HepG2 (cell line): ENCODE data around the gene FAM83D. TPM values are rescaled to one million over a fixed set of nuclear protein-coding genes. Genes with fewer than 3 reads are reported as not detected.

Experiments
- FOXJ3 ChIP-seq: sonication (generic); formaldehyde crosslinking; IDR thresholded peaks from 2 replicates; pipeline ENCODE4 v1.4.0; 2020; ENCODE audit warnings: missing genetic modification reagents, mild to moderate bottlenecking, borderline replicate concordance
- NFE2L1 ChIP-seq: sonication (generic); formaldehyde crosslinking; IDR thresholded peaks from 2 replicates; pipeline ENCODE4 v1.4.0; 2020; ENCODE audit warnings: missing genetic modification reagents, mild to moderate bottlenecking, borderline replicate concordance
- NR2F2 ChIP-seq: IDR thresholded peaks from 2 replicates; pipeline ENCODE4 v1.6.1; 2012; ENCODE audit warnings: low read depth, inconsistent platforms, borderline replicate concordance
- PATZ1 ChIP-seq: sonication (generic); formaldehyde crosslinking; IDR thresholded peaks from 2 replicates; pipeline ENCODE4 v1.4.0; 2020; ENCODE audit warnings: missing genetic modification reagents
- POGZ ChIP-seq: sonication (generic); formaldehyde crosslinking; IDR thresholded peaks from 2 replicates; pipeline ENCODE4 v1.4.0; 2020; ENCODE audit warnings: mild to moderate bottlenecking, missing genetic modification reagents
- SNAPC2 ChIP-seq: sonication (generic); formaldehyde crosslinking; IDR thresholded peaks from 2 replicates; pipeline ENCODE4 v1.8.1; 2022; ENCODE audit warnings: mild to moderate bottlenecking, missing genetic modification reagents
- TBX2 ChIP-seq: sonication (generic); formaldehyde crosslinking; IDR thresholded peaks from 2 replicates; pipeline ENCODE4 v1.5.0; 2020; ENCODE audit warnings: missing genetic modification reagents, mild to moderate bottlenecking, borderline replicate concordance
- ZBTB40 ChIP-seq, 2 experiments: fragments of 450-650 bp in 1 of 2; sonication (generic) in 1 of 2; formaldehyde crosslinking in 1 of 2; IDR thresholded peaks; 2 replicates each; pipeline versions ENCODE4 v1.6.1 to v1.8.0; 2016 to 2022; ENCODE audit warnings: antibody characterized with exemption in 1 of 2, mild to moderate bottlenecking in 1 of 2, missing genetic modification reagents in 1 of 2
- ZMYM4 ChIP-seq: sonication (generic); formaldehyde crosslinking; IDR thresholded peaks from 2 replicates; pipeline ENCODE4 v1.8.1; 2023; ENCODE audit warnings: mild to moderate bottlenecking, missing genetic modification reagents
- ZNF274 ChIP-seq: sonication (generic); formaldehyde crosslinking; IDR thresholded peaks from 2 replicates; pipeline ENCODE4 v1.5.1; 2020; ENCODE audit warnings: mild to moderate bottlenecking, missing genetic modification reagents
- ZNF7 ChIP-seq: IDR thresholded peaks from 2 replicates; pipeline ENCODE4 v1.6.1; 2016; ENCODE audit warnings: missing biosample characterization, missing genetic modification reagents
- ZNF720 ChIP-seq: sonication (generic); formaldehyde crosslinking; IDR thresholded peaks from 2 replicates; pipeline ENCODE4 v1.4.0; 2020; ENCODE audit warnings: missing genetic modification reagents
- ZNF746 ChIP-seq: sonication (generic); formaldehyde crosslinking; IDR thresholded peaks from 2 replicates; pipeline ENCODE4 v1.8.0; 2022; ENCODE audit warnings: mild to moderate bottlenecking, missing genetic modification reagents
- polyA plus RNA-seq, 8 experiments: library from polyadenylated mRNA; depleted of rRNA in 3 of 8; stranded (reverse) in 7 of 8; unstranded in 1 of 8; fragments of >200 nt; fragmentation: Illumina TruSeq in 4 of 8; extraction: Trizol in 4 of 8; gene quantifications; 2 replicates each; pipeline versions ENCODE4 v1.2.1 to v1.2.3, GENCODE V29; 2011 to 2016; ENCODE audit warnings: low read depth in 4 of 8, missing spikeins in 1 of 8, mixed read lengths in 1 of 8; ENCODE audit not compliant: insufficient read depth in 1 of 8
- total RNA-seq, 5 experiments: library from RNA; depleted of rRNA; stranded (reverse); fragments of >200 nt; fragmentation: Illumina TruSeq; extraction: Trizol; gene quantifications; 2 replicates each; pipeline ENCODE4 v1.2.3, GENCODE V29; 2016; ENCODE audit warnings: low read depth in 1 of 5
- TF ChIP-seq, protein P1 (sequence below): IDR thresholded peaks from 2 replicates; pipeline ENCODE4 v1.6.1; 2016; ENCODE audit warnings: mild to moderate bottlenecking, missing biosample characterization, missing genetic modification reagents
- TF ChIP-seq, protein P2 (sequence below): sonication (generic); formaldehyde crosslinking; IDR thresholded peaks from 2 replicates; pipeline ENCODE4 v1.4.0; 2020; ENCODE audit warnings: missing genetic modification reagents

Gene FAM83D
- total and polyA plus RNA-seq, 2 of the 13 experiments (the other 11 are each of a cell fraction or from before 2014, with no cell fraction given), result 51.4 to 64.0 TPM

GRCh38 chr20:38995536-38996044 lies 69.4 kb downstream of the FAM83D start (continued):
- TF ChIP-seq SNAPC2 (CRISPR knock-in tag), result no peak
- peak; percentile 23; the same call in 1 of the 2 replicates for TF ChIP-seq NR2F2
- TF ChIP-seq FOXJ3 (CRISPR knock-in tag), result peak; percentile 51; the same call in 1 of the 2 replicates
- no peak for TF ChIP-seq ZNF7 (CRISPR knock-in tag)
- TF ChIP-seq ZMYM4 (CRISPR knock-in tag), result 0 out of 2 replicates have a peak, but pooled peaks have one; percentile 19
- no peak for TF ChIP-seq ZBTB40 (IDR thresholded peaks at IDR 0.05)
- no peak for TF ChIP-seq ZBTB40 (CRISPR knock-in tag; IDR thresholded peaks at IDR 0.05)
- 0 out of 2 replicates have a peak, but pooled peaks have one; percentile 4 for TF ChIP-seq POGZ
- no peak for TF ChIP-seq NFE2L1 (CRISPR knock-in tag)
- TF ChIP-seq ZNF274, result no peak
- TF ChIP-seq, protein P1, sequence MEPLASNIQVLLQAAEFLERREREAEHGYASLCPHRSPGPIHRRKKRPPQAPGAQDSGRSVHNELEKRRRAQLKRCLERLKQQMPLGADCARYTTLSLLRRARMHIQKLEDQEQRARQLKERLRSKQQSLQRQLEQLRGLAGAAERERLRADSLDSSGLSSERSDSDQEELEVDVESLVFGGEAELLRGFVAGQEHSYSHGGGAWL, result 0 out of 2 replicates have a peak, but pooled peaks have one; percentile 45
- TF ChIP-seq, protein P2, sequence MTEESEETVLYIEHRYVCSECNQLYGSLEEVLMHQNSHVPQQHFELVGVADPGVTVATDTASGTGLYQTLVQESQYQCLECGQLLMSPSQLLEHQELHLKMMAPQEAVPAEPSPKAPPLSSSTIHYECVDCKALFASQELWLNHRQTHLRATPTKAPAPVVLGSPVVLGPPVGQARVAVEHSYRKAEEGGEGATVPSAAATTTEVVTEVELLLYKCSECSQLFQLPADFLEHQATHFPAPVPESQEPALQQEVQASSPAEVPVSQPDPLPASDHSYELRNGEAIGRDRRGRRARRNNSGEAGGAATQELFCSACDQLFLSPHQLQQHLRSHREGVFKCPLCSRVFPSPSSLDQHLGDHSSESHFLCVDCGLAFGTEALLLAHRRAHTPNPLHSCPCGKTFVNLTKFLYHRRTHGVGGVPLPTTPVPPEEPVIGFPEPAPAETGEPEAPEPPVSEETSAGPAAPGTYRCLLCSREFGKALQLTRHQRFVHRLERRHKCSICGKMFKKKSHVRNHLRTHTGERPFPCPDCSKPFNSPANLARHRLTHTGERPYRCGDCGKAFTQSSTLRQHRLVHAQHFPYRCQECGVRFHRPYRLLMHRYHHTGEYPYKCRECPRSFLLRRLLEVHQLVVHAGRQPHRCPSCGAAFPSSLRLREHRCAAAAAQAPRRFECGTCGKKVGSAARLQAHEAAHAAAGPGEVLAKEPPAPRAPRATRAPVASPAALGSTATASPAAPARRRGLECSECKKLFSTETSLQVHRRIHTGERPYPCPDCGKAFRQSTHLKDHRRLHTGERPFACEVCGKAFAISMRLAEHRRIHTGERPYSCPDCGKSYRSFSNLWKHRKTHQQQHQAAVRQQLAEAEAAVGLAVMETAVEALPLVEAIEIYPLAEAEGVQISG (CRISPR knock-in tag), result peak; percentile 33; the same call in 1 of the 2 replicates
- peak; percentile 38; the same call in 1 of the 2 replicates for TF ChIP-seq PATZ1
- TF ChIP-seq ZNF720 (CRISPR knock-in tag), result no peak
- TF ChIP-seq ZNF746 (CRISPR knock-in tag), result no peak
- no peak for TF ChIP-seq TBX2 (CRISPR knock-in tag)
